ENCODE results near the gene HEATR5A. TPM values are rescaled to one million over a fixed set of nuclear protein-coding genes. Genes with fewer than 3 reads are reported as not detected.

The HEATR5A gene
- total RNA-seq, 1 experiment from 2014 or later: 18.2 TPM

GRCh38 chr14:31410048-31410650, 10.2 kb downstream of the HEATR5A start:
- Histone ChIP-seq H3K27me3 (ENCODE audit: control insufficient read depth, insufficient read depth, low read length) (no peaks in the 10 kb centered on the region), H3K4me3 (ENCODE audit: insufficient read depth, low read depth, low read length) (no peak overlapping the region), H3K36me3 (replicated peaks; ENCODE audit: control insufficient read depth, insufficient read depth, low read length) (no peaks in the 10 kb centered on the region)
- DNase-seq: no peak

- Histone ChIP-seq H3K27me3 (ENCODE audit: control insufficient read depth, insufficient read depth, low read length) (no peaks in the 10 kb centered on the region), H3K36me3 (replicated peaks; ENCODE audit: control insufficient read depth, insufficient read depth, low read length) (no peaks in the 10 kb centered on the region), H3K4me3 (ENCODE audit: insufficient read depth, low read depth, low read length) (no peak overlapping the region)
- DNase-seq: no peak
Observed at GRCh38 chr14:31408421-31408820, 11.9 kb downstream of the HEATR5A start.

GRCh38 chr14:31405599-31406232, 14.6 kb downstream of the HEATR5A start:
- Histone ChIP-seq H3K4me3 (ENCODE audit: insufficient read depth, low read depth, low read length) (no peak overlapping the region), H3K36me3 (replicated peaks; ENCODE audit: control insufficient read depth, insufficient read depth, low read length) (no peaks in the 10 kb centered on the region), H3K27me3 (ENCODE audit: control insufficient read depth, insufficient read depth, low read length) (no peaks in the 10 kb centered on the region)
- no peak for DNase-seq

GRCh38 chr14:31405106-31405505, 15.2 kb downstream of the HEATR5A start:
- Histone ChIP-seq H3K4me3 (ENCODE audit: insufficient read depth, low read depth, low read length) (no peak overlapping the region), H3K27me3 (ENCODE audit: control insufficient read depth, insufficient read depth, low read length) (no peaks in the 10 kb centered on the region), H3K36me3 (replicated peaks; ENCODE audit: control insufficient read depth, insufficient read depth, low read length) (no peaks in the 10 kb centered on the region)
- no peak for DNase-seq

- DNase-seq: no peak
- Histone ChIP-seq H3K36me3 (replicated peaks; ENCODE audit: control insufficient read depth, insufficient read depth, low read length) (peaks cover 2% of the 10 kb centered on the region; the same call in 1 of the 2 replicates), H3K4me3 (ENCODE audit: insufficient read depth, low read depth, low read length) (no peak overlapping the region), H3K27me3 (ENCODE audit: control insufficient read depth, insufficient read depth, low read length) (no peaks in the 10 kb centered on the region)
Observed at GRCh38 chr14:31403707-31404106, 16.6 kb downstream of the HEATR5A start.

GRCh38 chr14:31402764-31403439, 17.4 kb downstream of the HEATR5A start:
- no peak for DNase-seq

GRCh38 chr14:31401369-31401932, 18.9 kb downstream of the HEATR5A start:
- peaks cover 2% of the 10 kb centered on the region; the same call in 1 of the 2 replicates for H3K36me3 ChIP-seq (replicated peaks; ENCODE audit: control insufficient read depth, insufficient read depth, low read length)
- H3K27me3 ChIP-seq (ENCODE audit: control insufficient read depth, insufficient read depth, low read length): no peaks in the 10 kb centered on the region
- no peak overlapping the region for H3K4me3 ChIP-seq (ENCODE audit: insufficient read depth, low read depth, low read length)

More at GRCh38 chr14:31402764-31403439, 17.4 kb downstream of the HEATR5A start:
- H3K4me3 ChIP-seq (ENCODE audit: insufficient read depth, low read depth, low read length): no peak overlapping the region
- peaks cover 2% of the 10 kb centered on the region; the same call in 1 of the 2 replicates for H3K36me3 ChIP-seq (replicated peaks; ENCODE audit: control insufficient read depth, insufficient read depth, low read length)
- no peaks in the 10 kb centered on the region for H3K27me3 ChIP-seq (ENCODE audit: control insufficient read depth, insufficient read depth, low read length)

GRCh38 chr14:31400031-31400638, 20.2 kb downstream of the HEATR5A start:
- Histone ChIP-seq H3K4me3 (ENCODE audit: insufficient read depth, low read depth, low read length) (no peak overlapping the region), H3K36me3 (replicated peaks; ENCODE audit: control insufficient read depth, insufficient read depth, low read length) (peaks cover 2% of the 10 kb centered on the region; the same call in 1 of the 2 replicates), H3K27me3 (ENCODE audit: control insufficient read depth, insufficient read depth, low read length) (no peaks in the 10 kb centered on the region)
- DNase-seq: no peak

More at GRCh38 chr14:31401369-31401932, 18.9 kb downstream of the HEATR5A start:
- no peak for DNase-seq

- peaks cover 3% of the 10 kb centered on the region for H3K36me3 ChIP-seq (replicated peaks; ENCODE audit: control insufficient read depth, insufficient read depth, low read length)
Observed at GRCh38 chr14:31395572-31396205, 24.7 kb downstream of the HEATR5A start.

GRCh38 chr14:31395119-31395518, 25.2 kb downstream of the HEATR5A start:
- Histone ChIP-seq H3K27me3 (ENCODE audit: control insufficient read depth, insufficient read depth, low read length) (no peaks in the 10 kb centered on the region), H3K4me3 (ENCODE audit: insufficient read depth, low read depth, low read length) (no peak overlapping the region), H3K36me3 (replicated peaks; ENCODE audit: control insufficient read depth, insufficient read depth, low read length) (peaks cover 3% of the 10 kb centered on the region)
- DNase-seq: no peak

More at GRCh38 chr14:31395572-31396205, 24.7 kb downstream of the HEATR5A start:
- Histone ChIP-seq H3K27me3 (ENCODE audit: control insufficient read depth, insufficient read depth, low read length) (no peaks in the 10 kb centered on the region), H3K4me3 (ENCODE audit: insufficient read depth, low read depth, low read length) (no peak overlapping the region)
- DNase-seq: no peak

- H3K27me3 ChIP-seq (ENCODE audit: control insufficient read depth, insufficient read depth, low read length): no peaks in the 10 kb centered on the region
- peaks cover 1% of the 10 kb centered on the region; the same call in 1 of the 2 replicates for H3K36me3 ChIP-seq (replicated peaks; ENCODE audit: control insufficient read depth, insufficient read depth, low read length)
- DNase-seq: no peak
Observed at GRCh38 chr14:31391977-31392503, 28.3 kb downstream of the HEATR5A start.

GRCh38 chr14:31391473-31391872, 28.9 kb downstream of the HEATR5A start:
- Histone ChIP-seq H3K36me3 (replicated peaks; ENCODE audit: control insufficient read depth, insufficient read depth, low read length) (peaks cover 1% of the 10 kb centered on the region; the same call in 1 of the 2 replicates), H3K27me3 (ENCODE audit: control insufficient read depth, insufficient read depth, low read length) (no peaks in the 10 kb centered on the region), H3K4me3 (ENCODE audit: insufficient read depth, low read depth, low read length) (no peak overlapping the region)
- DNase-seq: no peak

More at GRCh38 chr14:31391977-31392503, 28.3 kb downstream of the HEATR5A start:
- H3K4me3 ChIP-seq (ENCODE audit: insufficient read depth, low read depth, low read length): no peak overlapping the region

GRCh38 chr14:31389946-31390345, 30.4 kb downstream of the HEATR5A start:
- Histone ChIP-seq H3K36me3 (replicated peaks; ENCODE audit: control insufficient read depth, insufficient read depth, low read length) (peaks cover 1% of the 10 kb centered on the region; the same call in 1 of the 2 replicates), H3K4me3 (ENCODE audit: insufficient read depth, low read depth, low read length) (no peak overlapping the region), H3K27me3 (ENCODE audit: control insufficient read depth, insufficient read depth, low read length) (no peaks in the 10 kb centered on the region)
- no peak for DNase-seq

All from H7 (cell line).